Fibroblast of skin of back (primary cell): ENCODE measurements around the gene KLHDC8A.

Experiments
- DNase-seq: peaks from one replicate; pipeline ENCODE4 v3.0.0-alpha.2; 2013

KLHDC8A gene

DNA sequence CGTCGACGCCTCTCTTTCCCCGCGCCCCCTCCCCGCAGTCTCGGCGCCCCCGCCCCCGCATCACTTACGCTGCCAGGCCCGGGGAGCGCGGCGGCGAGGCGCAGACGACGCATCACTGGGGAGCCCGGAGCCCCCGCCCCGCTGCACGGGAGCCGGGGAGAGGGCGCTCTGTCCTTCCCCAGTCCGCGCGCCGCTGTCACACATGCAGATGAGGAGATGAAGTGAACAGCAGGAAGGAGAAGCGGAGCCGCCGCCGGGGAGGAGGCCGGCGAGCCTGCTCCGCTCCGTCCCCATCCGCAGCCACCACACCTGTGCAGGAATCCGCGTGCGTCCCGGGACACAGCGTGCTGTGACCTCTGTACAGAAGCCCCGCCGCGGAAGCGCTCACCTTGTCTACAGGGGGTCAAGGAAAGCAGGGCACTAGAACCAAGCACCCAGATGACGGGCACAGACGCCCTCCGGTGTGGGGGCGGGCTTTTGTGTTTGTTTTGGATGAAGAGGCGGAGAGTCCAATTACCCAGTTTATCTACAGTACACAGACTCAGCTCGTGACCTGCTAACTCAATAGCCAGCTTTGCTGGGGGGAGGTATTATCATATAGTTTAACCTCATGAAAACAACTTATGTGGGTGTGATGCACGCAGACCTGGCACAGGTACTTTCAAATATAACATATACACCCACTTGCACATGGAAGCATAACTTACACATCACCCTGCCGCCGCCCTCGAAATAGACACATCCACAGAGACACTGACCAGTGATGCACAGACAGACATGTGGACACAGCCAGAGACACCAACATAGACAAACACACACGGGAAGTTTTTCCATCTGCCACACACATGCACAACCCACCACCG, 12.4 kb downstream of the KLHDC8A start:
- DNase-seq, result no peak

- DNase-seq, result no peak
Measured at GRCh38 chr1:205343431-205344065, 13.2 kb downstream of the KLHDC8A start.

- no peak for DNase-seq
Measured at GRCh38 chr1:205342986-205343385, 13.7 kb downstream of the KLHDC8A start.

- DNase-seq, result no peak
Measured at GRCh38 chr1:205340676-205341075, 16.0 kb downstream of the KLHDC8A start.

DNA sequence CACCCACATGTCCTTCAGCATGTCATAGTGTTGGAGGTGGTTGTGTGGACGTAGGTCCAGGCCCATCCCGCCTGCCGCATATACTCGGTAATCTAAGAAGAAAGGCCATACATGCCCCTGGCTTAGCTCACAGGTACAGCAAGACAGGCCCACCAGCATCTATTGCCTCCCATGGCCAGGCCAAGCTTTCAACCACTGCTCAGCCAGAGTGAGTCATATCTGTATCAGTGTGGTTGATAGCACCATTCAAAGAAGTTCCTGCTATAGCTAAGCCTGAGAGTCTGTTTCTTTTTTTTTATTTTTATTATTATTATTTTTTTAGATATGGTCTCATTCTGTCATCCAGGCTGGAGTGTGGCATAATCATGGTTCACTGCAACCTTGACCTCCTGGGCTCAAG, 17.0 kb downstream of the KLHDC8A start:
- DNase-seq, result no peak

DNA sequence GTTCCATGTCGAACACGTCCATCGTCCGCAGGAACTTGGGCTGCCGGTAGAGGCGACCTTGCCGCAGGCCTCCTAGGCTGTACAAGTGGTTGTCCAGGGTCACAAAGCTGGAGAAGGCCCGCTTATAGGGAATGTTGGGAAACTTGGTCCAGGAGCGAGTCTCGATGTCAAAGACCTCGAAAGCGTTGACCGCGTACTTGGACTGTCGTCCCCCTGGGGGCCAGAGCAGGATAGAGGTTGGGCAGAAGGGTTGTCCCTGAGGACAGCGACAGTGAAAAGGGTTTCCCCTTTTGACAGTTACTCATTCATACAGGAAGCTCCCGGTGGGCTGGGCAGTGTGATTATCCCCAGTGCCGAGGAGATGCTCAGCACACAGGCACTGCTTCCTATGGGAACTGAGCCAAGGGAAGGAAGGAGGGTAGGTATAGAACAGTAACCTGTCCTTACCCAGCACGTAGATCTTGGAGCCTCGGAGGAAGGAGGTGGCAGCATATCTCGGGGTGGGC, 17.5 kb downstream of the KLHDC8A start:
- DNase-seq, result no peak

DNA sequence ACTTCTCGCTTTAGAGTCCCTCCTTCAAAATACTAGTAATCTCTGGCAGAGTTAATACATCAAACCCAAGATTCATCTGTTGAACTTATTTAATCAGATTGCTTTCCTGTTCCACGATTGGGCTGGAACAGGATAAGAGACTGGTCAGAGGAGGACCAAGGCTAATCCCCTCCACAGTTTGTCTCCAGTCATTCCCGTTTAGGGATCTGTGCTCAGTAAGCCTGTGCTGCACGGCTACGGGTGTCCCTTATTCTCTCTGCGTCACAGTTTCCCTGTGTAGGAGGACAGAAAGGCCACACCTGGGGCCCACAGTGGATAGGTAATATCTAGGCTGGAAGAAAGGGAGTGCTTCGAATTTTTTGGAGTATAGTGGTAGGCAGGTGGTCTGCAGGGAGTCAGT, 18.7 kb downstream of the KLHDC8A start:
- DNase-seq, result no peak

DNA sequence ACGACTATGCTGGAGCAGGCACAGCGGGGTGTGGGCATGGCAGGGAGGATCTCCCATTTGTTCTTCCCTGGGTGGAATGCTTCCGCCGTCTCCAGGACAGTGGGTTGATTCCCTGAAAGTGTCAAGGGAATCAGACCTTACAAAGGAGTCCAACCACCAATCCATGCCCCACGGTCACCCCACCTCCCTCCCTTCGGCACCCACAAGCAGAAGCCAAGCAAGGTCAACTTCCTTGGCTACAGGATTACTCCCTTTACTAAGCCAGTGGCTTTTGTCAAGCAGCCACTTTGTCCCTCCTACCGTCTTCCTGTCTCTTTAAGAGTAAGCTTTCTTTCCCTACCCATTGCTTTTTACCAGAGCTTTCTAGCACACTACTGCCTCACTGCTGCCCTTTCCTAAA, 19.2 kb downstream of the KLHDC8A start:
- no peak for DNase-seq

- peak; percentile 68 for DNase-seq
Measured at GRCh38 chr1:205335692-205336091, 21.0 kb downstream of the KLHDC8A start.

DNA sequence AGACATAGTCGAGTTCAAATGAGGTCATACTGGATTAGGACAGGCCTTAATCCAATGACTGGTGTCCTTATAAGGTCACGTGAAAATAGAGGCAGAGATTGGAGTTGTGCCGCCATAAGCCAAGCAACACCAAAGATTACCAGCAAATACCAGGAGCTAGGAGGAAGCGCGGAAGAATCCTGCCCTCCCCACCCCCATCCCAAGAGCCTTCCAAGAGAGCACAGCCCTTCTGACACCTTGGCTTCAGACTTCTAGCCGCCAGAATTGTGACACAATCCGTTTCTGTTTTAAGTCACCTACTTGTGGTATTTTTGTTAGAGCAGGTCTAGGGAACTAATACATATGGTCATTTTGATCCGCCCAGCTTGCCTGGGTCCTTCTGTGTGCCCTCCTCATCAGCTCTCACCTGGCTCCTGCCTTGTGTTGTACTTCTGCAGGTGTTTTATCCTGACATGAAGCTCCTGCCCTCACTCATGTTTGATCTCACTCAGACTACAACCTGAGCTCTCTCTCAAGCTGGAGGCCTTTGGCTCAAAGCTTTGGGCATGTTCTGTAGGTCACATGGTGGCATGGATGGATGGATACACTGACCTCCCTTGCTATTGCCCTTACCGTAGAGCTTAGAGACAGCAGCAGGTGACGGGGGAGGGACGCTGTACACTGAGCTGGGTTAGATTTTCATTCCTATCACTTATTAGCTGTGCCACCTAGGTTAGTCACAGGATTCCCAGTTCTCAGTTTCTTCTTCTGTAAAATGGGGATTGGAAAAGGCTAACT, 24.5 kb downstream of the KLHDC8A start:
- no peak for DNase-seq

DNA sequence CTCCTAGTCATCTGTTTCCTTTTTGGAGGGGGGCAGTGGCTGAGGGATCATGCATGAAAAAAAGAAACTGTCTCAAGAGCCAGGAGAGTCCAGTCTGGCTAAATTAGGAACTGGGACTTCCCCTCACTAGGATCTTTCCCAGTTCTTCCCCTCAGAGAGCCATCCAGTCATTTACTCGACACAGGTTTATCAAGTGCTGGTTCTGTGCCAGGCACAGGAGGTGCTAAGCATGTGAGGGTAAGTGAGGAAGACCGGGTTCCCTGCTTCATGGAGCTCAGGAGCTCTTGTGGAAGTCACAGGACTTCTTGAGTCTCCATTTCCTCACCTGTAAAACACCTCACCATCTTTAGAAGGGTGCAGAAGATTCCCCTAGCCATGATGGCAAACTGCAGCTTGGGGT, 26.6 kb downstream of the KLHDC8A start:
- DNase-seq, result no peak

- DNase-seq, result no peak
Measured at GRCh38 chr1:205329719-205330118, 27.0 kb downstream of the KLHDC8A start.

GRCh38 chr1:205328476-205328875, 28.2 kb downstream of the KLHDC8A start:
- DNase-seq, result no peak

DNA sequence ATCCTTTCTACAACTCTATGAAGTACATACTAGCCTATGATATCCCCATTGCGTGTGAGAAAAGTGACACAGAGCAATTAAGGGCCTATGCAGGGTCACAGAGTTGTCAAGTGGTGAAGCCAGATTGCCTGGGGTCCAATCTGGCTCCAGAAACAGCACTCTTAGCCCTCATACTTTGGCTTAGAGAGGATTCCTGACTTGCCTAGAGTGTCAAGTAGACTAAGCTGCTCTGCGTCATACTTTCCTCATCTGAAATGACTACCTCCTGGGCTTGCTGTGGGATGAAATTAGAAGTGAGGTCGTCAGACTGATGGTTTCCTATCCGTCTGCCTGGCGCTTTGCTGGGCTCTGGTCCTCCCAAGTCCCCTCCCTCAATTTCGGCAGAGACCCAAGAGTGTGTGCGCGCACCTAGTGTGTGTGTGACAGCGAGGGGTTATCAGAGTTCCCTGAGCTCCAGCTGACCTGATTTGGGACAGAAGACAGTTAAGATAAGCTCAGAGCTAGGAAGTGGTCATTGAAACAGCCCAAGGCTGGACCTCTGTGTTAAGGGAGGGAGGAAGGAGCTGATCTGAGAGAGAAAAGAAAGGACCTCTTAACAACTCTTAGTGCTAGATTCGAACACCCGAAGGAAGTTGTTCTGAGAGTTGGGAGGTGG, 29.8 kb downstream of the KLHDC8A start:
- DNase-seq, result no peak

- peak; percentile 79 for DNase-seq
Measured at GRCh38 chr1:205325334-205325884, 31.3 kb downstream of the KLHDC8A start.

- DNase-seq, result peak; percentile 86
Measured at GRCh38 chr1:205324781-205325180, 31.9 kb downstream of the KLHDC8A start.

DNA sequence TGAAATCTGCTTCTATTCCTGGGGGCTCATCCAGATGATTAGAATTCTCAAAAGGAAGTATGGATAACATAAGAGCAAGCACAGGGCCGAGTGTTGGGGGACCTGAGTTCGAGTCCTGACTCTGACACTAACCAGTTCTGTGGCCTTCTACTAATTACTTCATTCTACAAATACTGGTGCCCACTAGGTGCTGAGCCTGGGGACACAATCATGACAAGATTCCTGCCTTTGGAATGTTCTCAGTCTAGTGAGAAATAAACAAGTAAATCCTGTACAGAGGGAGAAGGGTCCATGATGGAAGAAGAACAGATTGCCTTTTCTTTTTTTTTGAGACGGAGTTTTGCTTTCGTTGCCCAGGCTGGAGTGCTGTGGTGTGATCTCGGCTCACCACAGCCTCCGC, 32.9 kb downstream of the KLHDC8A start:
- no peak for DNase-seq

DNA sequence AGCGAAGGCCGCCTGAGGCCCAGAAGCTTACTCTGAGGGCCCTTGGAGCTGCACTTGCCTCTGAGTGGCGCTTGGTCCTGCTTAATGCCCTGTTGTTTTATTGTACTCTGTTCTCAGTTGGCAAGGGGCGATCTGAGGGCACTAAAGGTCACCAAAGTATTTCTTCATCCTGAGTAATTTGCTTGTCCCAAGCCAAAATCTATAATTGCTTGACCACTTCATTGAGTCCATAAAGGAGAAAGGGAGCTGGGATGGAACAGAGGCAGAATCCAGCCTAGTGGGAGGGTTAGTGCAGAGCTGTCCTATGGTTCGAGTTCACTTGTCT, 34.8 kb downstream of the KLHDC8A start:
- DNase-seq, result no peak

- peak; percentile 92 for DNase-seq
Measured at GRCh38 chr1:205321162-205321958, 35.4 kb downstream of the KLHDC8A start, which contains the start of gene NUAK2. TSS of gene NUAK2 (minus strand) at chr1:205321745. CDS start at chr1:205321628, 117 bp downstream.

GRCh38 chr1:205319081-205320018, 37.4 kb downstream of the KLHDC8A start:
- DNase-seq, result peak; percentile 52
